ENCODE results near the gene AMDHD1.
"Not testable (repeated sequence)": the region's sequence is repeated elsewhere in the genome, so short reads cannot be mapped to it uniquely, and the experiment has no call there.

Gene AMDHD1

GRCh38 chr12:95966287-95966870, 23.2 kb downstream of the AMDHD1 start:
- no peak for DNase-seq (ENCODE audit: low spot score)

DNA sequence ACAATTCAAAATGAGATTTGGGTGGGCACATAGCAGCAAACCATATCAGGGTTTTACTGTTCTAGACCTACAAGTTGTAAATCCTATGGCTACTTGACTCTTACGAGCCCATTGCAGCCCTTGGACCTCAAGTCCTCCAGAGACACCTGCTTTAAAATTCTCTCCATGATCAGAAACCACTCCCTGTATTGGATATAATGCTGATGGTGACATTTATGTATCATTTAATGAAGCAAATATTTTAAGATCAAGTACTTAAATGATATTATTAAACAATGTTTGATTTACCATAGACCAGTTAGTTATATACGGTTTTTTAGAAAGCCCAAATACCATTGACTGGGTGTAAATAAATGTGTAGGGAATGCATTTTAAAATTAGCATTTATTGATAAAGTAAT, 24.2 kb downstream of the AMDHD1 start:
- no peak for DNase-seq (ENCODE audit: low spot score)

DNA sequence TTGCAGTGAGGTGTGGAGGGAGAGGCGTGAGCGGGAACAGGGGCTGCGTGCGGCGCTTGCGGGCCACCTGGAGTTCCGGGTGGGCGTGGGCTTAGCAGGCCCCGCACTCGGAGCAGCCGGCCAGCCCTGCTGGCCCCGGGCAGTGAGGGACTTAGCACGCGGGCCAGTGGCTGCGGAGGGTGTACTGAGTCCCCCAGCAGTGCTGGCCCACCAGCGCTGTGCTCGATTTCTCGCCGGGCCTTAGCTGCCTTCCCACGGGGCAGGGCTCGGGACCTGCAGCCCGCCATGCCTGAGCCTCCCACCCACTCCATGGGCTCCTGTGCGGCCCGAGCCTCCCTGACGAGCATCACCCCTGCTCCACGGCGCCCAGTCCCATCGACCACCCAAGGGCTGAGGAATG, 26.0 kb downstream of the AMDHD1 start:
- not testable (repeated sequence) for DNase-seq (ENCODE audit: low spot score)

- peak; percentile 60 for DNase-seq (ENCODE audit: low spot score)
These were observed 27.8 kb downstream of the AMDHD1 start for GRCh38 chr12:95970905-95971304.

DNA sequence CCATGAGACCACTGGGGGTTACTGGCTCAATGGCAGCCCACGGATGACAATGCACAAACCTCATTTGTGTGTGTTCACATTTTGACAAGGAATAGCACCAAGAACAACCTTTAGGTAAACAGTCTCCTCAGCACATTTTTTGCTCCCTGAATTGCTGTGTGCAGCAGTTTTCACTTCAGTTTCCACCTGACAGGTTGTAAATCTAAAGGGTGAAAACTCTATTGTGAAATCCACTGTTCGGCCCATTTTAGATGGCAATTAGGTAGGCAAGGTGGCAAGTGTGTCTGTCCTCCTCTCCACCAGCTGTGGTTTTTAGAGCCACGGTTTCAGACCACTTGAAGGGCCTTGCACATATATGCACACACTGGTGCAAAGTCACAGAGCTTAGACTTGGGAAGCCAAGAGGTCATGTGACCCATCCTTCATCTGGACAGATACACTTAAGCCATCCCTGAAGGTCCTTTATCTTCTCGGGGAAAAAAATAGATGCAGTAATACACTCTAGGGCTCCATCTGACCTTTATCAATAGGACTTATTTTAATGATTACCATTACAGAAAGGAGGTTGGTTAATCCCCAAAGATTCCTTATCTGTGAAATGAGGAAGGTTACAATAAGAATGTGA, 29.8 kb downstream of the AMDHD1 start:
- no peak for DNase-seq (ENCODE audit: low spot score)

- no peak for DNase-seq (ENCODE audit: low spot score)
These were observed 31.2 kb downstream of the AMDHD1 start for GRCh38 chr12:95974358-95974757.

GRCh38 chr12:95975491-95975890, 32.4 kb downstream of the AMDHD1 start:
- DNase-seq (ENCODE audit: low spot score): no peak

DNA sequence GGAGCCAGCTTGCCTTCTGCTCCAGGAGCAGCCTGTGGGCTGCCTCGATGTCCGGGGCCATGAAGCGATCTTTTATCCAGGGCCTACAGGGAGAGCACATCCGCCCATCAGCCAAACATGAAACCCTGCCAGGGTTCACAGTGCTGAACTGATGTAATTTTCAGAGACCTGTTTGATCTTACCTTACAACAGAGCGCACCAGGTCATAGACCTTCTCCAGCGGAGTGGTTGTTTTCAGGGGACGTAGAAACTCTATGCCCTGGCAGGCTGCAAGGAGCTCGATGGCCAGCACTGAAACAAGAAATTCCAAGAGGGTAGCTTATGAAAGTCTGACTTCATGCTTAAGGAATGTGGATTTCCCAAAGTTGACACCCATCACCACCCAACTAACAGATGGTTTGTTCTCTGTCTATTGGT, 33.3 kb downstream of the AMDHD1 start:
- DNase-seq (ENCODE audit: low spot score): no peak

DNA sequence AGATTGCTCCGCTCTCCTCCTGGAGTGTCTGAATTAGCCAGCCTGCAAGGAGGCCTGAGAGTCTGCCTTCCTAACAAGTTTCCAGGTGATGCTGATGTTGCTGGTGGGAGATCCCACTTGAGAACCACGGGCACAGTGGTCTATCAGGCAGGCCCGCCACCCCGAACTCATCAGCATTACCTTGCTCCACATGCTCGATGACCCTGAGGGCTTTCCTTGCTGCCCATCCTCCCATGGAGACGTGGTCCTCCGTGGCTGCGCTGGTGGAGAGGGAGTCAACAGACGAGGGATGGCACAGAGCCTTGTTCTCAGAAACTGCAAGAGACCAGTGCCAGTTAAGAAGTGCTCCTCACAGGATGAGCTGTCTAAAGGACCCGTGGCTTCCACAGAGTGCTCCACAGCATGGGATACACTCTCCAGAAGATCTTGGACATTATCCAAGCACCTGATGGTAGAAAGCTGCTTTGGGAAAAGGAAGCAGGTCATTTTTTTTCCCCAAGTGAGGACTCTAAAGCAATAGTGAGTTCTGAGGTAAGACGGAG, 34.7 kb downstream of the AMDHD1 start:
- DNase-seq (ENCODE audit: low spot score): no peak

DNA sequence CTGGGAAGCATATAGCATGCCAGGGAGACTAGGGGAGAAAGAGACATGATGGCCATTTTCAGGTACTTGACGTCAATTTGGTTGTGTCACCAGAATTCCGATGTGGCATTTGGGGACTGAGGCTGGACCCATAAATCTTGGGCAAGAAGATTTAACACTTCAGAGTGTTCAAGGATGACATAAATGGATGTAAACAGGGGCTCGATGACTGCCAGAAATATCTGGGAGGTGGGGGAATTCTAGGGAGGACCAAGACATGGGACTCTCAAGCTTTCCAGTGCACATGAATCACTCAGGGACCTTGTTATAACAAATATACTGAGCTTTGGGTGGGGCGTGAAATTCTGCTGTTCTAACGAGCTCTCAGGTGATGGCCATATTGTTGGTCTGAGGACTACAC, 35.2 kb downstream of the AMDHD1 start:
- no peak for DNase-seq (ENCODE audit: low spot score)

DNA sequence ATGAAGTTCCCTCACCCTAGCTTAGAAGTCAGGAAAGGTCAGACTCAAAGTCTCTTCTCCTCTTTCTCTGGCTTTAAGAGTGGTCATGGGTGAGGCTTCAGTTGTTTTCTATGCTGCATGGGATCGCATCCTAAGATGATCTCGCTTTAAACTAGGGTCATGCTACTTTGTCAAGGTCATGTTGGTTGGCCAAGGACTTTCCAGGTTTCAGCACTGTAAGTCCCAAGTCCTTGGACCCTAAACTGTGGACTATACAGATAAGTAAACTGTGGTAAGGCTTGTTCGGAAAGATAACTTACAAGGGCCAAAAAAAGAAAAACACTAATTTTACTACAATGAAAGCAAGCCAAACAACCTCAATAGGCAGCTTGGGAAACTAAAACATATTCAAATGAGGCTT, 35.6 kb downstream of the AMDHD1 start:
- DNase-seq (ENCODE audit: low spot score): no peak

DNA sequence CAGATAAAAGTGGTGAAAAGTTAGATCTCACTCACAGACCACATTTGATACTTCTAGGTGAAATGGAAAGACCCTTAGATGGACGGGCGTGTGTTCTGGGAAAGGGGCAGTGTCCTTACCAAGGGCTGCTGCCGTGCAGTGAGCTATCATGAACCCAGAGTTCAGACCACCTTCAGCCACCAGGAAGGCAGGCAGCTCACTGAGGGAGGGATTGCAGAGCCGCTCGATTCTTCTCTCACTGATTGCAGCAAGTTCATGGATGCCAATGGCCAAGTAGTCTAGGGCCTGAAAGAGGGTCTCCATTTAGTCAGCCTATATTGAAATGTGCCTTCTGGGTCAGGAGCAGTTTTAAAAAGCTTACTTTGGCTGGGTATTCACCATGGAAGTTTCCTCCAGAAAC, 37.3 kb downstream of the AMDHD1 start:
- DNase-seq (ENCODE audit: low spot score): no peak

- no peak for DNase-seq (ENCODE audit: low spot score)
These were observed 39.5 kb downstream of the AMDHD1 start for GRCh38 chr12:95982602-95983001.

DNA sequence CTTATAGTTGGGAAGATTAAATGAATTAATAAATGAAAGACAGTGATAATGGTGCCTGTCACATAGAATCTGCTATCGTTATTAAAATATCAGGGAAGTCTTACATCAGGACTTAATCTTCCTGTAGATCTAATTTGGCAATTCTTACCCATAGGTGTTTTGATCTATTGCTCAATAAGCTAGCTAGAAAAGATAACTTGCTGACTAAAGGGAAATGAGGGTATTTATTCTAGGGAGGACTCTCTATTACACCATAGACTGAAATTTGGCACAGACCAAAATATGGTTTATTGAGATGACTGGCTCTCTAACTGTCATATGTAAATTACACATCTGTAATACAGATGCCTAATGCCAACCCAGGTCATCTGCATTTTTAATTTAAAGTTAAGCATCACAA, 41.6 kb downstream of the AMDHD1 start:
- DNase-seq (ENCODE audit: low spot score): no peak

- DNase-seq (ENCODE audit: low spot score): peak; percentile 27
These were observed 43.8 kb downstream of the AMDHD1 start for GRCh38 chr12:95986635-95987570.

- no peak for DNase-seq (ENCODE audit: low spot score)
These were observed 45.6 kb downstream of the AMDHD1 start for GRCh38 chr12:95988506-95989275.

DNA sequence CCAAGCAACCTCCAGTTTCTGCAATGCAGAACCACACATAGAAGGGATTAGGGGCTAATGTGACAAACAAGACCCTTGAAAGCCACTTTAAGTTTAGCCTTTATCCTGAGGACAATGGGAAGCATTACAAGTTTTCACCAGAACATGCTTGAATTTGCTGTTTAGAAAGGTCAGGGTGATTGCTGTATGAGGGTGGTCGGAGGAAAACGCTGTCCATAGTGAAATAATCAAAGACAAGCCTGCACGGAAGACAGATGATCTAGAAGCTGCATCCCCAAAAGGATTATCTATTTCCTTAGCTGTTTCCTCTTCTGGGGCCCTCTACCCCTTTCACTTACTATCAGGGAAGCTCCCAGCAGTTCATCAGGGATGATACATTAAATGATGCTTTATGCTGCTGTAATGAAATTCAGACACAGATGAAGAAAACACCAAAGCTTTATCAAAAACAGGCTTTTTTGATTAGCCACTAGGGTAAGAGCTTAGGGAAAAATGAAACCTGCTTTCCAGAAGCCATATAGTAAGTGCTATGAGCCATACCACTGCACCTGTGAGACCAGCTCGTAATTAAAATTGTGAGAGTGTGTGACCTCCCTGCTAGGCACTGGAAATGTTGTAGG, 46.5 kb downstream of the AMDHD1 start:
- no peak for DNase-seq (ENCODE audit: low spot score)

GRCh38 chr12:95990136-95990535, 47.0 kb downstream of the AMDHD1 start:
- DNase-seq (ENCODE audit: low spot score): no peak

- no peak for DNase-seq (ENCODE audit: low spot score)
These were observed 50.8 kb downstream of the AMDHD1 start for GRCh38 chr12:95993907-95994306.

DNA sequence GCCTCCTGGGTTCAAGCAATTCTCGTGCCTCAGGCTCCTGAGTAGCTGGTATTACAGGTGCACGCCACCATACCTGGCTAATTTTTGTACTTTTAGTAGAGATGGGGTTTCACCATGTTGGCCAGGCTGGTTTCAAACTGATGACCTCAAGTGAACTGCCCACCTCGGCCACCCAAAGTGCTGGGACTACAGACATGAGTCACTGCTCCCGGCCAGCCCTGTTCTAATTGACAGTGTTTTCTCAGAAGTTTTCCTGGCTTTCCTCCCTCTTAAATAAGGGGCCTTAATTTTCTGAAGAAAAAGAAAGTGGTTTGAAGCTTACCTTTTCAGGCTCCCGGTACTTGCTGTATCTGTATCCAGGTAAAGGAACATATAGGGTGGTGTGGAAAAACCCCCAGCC, 51.3 kb downstream of the AMDHD1 start:
- DNase-seq (ENCODE audit: low spot score): no peak

- DNase-seq (ENCODE audit: low spot score): no peak
These were observed 52.3 kb downstream of the AMDHD1 start for GRCh38 chr12:95995238-95996031.
